WTC11 (cell line): ENCODE measurements around the gene IGF2BP1. TPM values are rescaled to one million over a fixed set of nuclear protein-coding genes. Genes with fewer than 3 reads are reported as not detected.

Experiments
- ATAC-seq: fragments of 200-7000 bp; cut with Tn5 transposase; 2 replicates; pipeline ENCODE4 v1.10.0; 2021; ENCODE audit warnings: mild to moderate bottlenecking, moderate library complexity
- CTCF ChIA-PET: fragments of 300-600 bp; sonication (Branson Sonifier 250); formaldehyde crosslinking; loops from one replicate; lab custom pipeline; 2021; ENCODE audit warnings: antibody characterized with exemption; lab: Charles Lee
- POLR2A ChIA-PET: fragments of 350-600 bp; sonication (Branson Sonifier 250); formaldehyde crosslinking; loops from one replicate; lab custom pipeline; 2021; ENCODE audit warnings: antibody characterized with exemption; lab: Charles Lee
- DNase-seq: peaks from one replicate; pipeline ENCODE4 v3.0.0; 2021; ENCODE audit warnings: low spot score
- H3K27ac Mint-ChIP-seq: 2 replicates; pipeline ENCODE4 v1.8.0; 2021; ENCODE audit warnings: mixed read lengths
- H3K27me3 Mint-ChIP-seq: 2 replicates; pipeline ENCODE4 v1.8.0; 2021; ENCODE audit warnings: low read depth, mild to moderate bottlenecking, moderate library complexity, mixed read lengths
- H3K36me3 Mint-ChIP-seq: 2 replicates; pipeline ENCODE4 v1.8.0; 2021; ENCODE audit warnings: mixed read lengths
- H3K4me1 Mint-ChIP-seq: 2 replicates; pipeline ENCODE4 v1.8.0; 2022; ENCODE audit warnings: mixed read lengths
- H3K4me3 Mint-ChIP-seq: 2 replicates; pipeline ENCODE4 v1.8.0; 2021; ENCODE audit warnings: mild to moderate bottlenecking, moderate library complexity, mixed read lengths
- H3K9me3 Mint-ChIP-seq: 2 replicates; pipeline ENCODE4 v1.8.0; 2021; ENCODE audit warnings: mixed read lengths
- CBFB ChIP-seq: sonication (generic); formaldehyde crosslinking; IDR thresholded peaks from 2 replicates; pipeline ENCODE4 v1.8.1; 2022; ENCODE audit warnings: mild to moderate bottlenecking, low read depth, missing genetic modification reagents
- CTCF ChIP-seq: fragments of 200-600 bp; IDR thresholded peaks from 2 replicates; pipeline ENCODE4 v1.8.0; 2022; ENCODE audit warnings: antibody characterized with exemption
- ERG ChIP-seq: fragments of 250-450 bp; sonication (Bioruptor Pico); IDR thresholded peaks from 2 replicates; pipeline ENCODE4 v1.8.0; 2021; ENCODE audit warnings: mild to moderate bottlenecking
- ETV6 ChIP-seq: sonication (generic); formaldehyde crosslinking; IDR thresholded peaks from 2 replicates; pipeline ENCODE4 v1.8.1; 2022; ENCODE audit warnings: mild to moderate bottlenecking, missing genetic modification reagents
- NFATC4 ChIP-seq: fragments of 250-450 bp; sonication (Bioruptor Pico); IDR thresholded peaks from 2 replicates; pipeline ENCODE4 v1.9.0; 2021; ENCODE audit warnings: mild to moderate bottlenecking
- NFYB ChIP-seq: sonication (generic); formaldehyde crosslinking; conservative IDR thresholded peaks from 2 replicates; pipeline ENCODE4 v1.8.0; 2022; ENCODE audit warnings: low read depth, missing genetic modification reagents
- NR1H2 ChIP-seq: sonication (generic); formaldehyde crosslinking; IDR thresholded peaks from 2 replicates; pipeline ENCODE4 v1.9.0; 2021; ENCODE audit warnings: mild to moderate bottlenecking, moderate library complexity, missing genetic modification reagents
- OVOL2 ChIP-seq: fragments of 250-450 bp; sonication (Bioruptor Pico); IDR thresholded peaks from 2 replicates; pipeline ENCODE4 v1.9.0; 2021; ENCODE audit warnings: mild to moderate bottlenecking, borderline replicate concordance
- RORB ChIP-seq: fragments of 250-450 bp; sonication (Bioruptor Pico); IDR thresholded peaks from 2 replicates; pipeline ENCODE4 v1.9.0; 2021; ENCODE audit warnings: mild to moderate bottlenecking
- SMAD4 ChIP-seq: sonication (generic); formaldehyde crosslinking; IDR thresholded peaks from 2 replicates; pipeline ENCODE4 v1.8.0; 2022; ENCODE audit warnings: mild to moderate bottlenecking, missing genetic modification reagents
- USF1 ChIP-seq: sonication (generic); formaldehyde crosslinking; IDR thresholded peaks from 2 replicates; pipeline ENCODE4 v1.8.0; 2022; ENCODE audit warnings: mild to moderate bottlenecking, missing genetic modification reagents
- ZMAT4 ChIP-seq: fragments of 250-450 bp; sonication (Bioruptor Pico); IDR thresholded peaks from 2 replicates; pipeline ENCODE4 v1.9.0; 2021; ENCODE audit warnings: mild to moderate bottlenecking
- ZNF232 ChIP-seq: sonication (generic); formaldehyde crosslinking; IDR thresholded peaks from 2 replicates; pipeline ENCODE4 v1.8.0; 2022; ENCODE audit warnings: mild to moderate bottlenecking, missing genetic modification reagents
- ZNF425 ChIP-seq: fragments of 250-450 bp; sonication (Bioruptor Pico); conservative IDR thresholded peaks from 2 replicates; pipeline ENCODE4 v1.9.0; 2021; ENCODE audit warnings: mild to moderate bottlenecking
- ZNF512 ChIP-seq: sonication (generic); formaldehyde crosslinking; IDR thresholded peaks from 2 replicates; pipeline ENCODE4 v1.8.1; 2022; ENCODE audit warnings: missing genetic modification reagents, borderline replicate concordance
- ZSCAN18 ChIP-seq: fragments of 250-450 bp; sonication (Bioruptor Pico); IDR thresholded peaks from 2 replicates; pipeline ENCODE4 v2.1.2; 2022; ENCODE audit warnings: mild to moderate bottlenecking, moderate library complexity
- total RNA-seq: library from RNA; stranded (reverse); gene quantifications from 3 replicates; pipeline ENCODE4 v1.2.3, GENCODE V29; 2021

The IGF2BP1 gene
- total RNA-seq, 1 experiment from 2014 or later: 392 TPM

GRCh38 chr17:49069585-49070273 is 72.5 kb downstream of the IGF2BP1 start (continued):
- TF ChIP-seq ZNF425 (CRISPR knock-in tag) (no peak), NFYB (CRISPR knock-in tag) (no peak)

- Mint-ChIP-seq H3K27me3 (no peaks in the 10 kb centered on the region; the same call in 1 of the 2 replicates), H3K27ac (no peak overlapping the region), H3K4me3 (no peak overlapping the region), H3K9me3 (no peaks in the 10 kb centered on the region), H3K36me3 (no peaks in the 10 kb centered on the region), H3K4me1 (peaks cover 5% of the 10 kb centered on the region)
- TF ChIP-seq ZSCAN18 (CRISPR knock-in tag) (no peak), ZNF425 (CRISPR knock-in tag) (no peak), OVOL2 (CRISPR knock-in tag) (no peak), ERG (CRISPR knock-in tag) (no peak), CTCF (no peak), ZNF232 (CRISPR knock-in tag) (no peak)
- ChIA-PET POLR2A (interaction anchor here (0.7 kb wide), 1 partner anchor 433 kb away, joined by 6 read pairs; no protein-coding TSS in a partner anchor), CTCF (no interaction called here)
- DNase-seq: no peak
- ATAC-seq: no peak
Measured at GRCh38 chr17:49071106-49071505, 73.9 kb downstream of the IGF2BP1 start.

GRCh38 chr17:49074851-49075540 is 77.8 kb downstream of the IGF2BP1 start:
- no peak overlapping the region for H3K4me3 Mint-ChIP-seq
- DNase-seq (no peak), ATAC-seq (no peak)
- H3K27me3 Mint-ChIP-seq: no peaks in the 10 kb centered on the region; the same call in none of the 2 replicates
- CTCF ChIA-PET: interaction anchor here (0.7 kb wide), 1 partner anchor 21 kb away, joined by 5 read pairs; no protein-coding TSS in a partner anchor
- H3K4me1 Mint-ChIP-seq: no peaks in the 10 kb centered on the region; the same call in 1 of the 2 replicates
- peaks cover 7% of the 10 kb centered on the region for H3K9me3 Mint-ChIP-seq
- POLR2A ChIA-PET: no interaction called here
- no peaks in the 10 kb centered on the region for H3K36me3 Mint-ChIP-seq
- H3K27ac Mint-ChIP-seq: no peak overlapping the region
- TF ChIP-seq CBFB (CRISPR knock-in tag): no peak
- no peak for TF ChIP-seq RORB
- no peak for TF ChIP-seq NFATC4 (CRISPR knock-in tag)
- TF ChIP-seq ZNF512 (CRISPR knock-in tag): no peak
- no peak for TF ChIP-seq SMAD4 (CRISPR knock-in tag)
- no peak for TF ChIP-seq NR1H2 (CRISPR knock-in tag)
- no peak for TF ChIP-seq USF1 (CRISPR knock-in tag)
- TF ChIP-seq ZMAT4 (CRISPR knock-in tag): no peak
- no peak for TF ChIP-seq ETV6 (CRISPR knock-in tag)
